GM12801 (cell line): ENCODE data around the gene TP53I13.

Experiments
- CTCF ChIP-seq: IDR thresholded peaks from one replicate; pipeline ENCODE4 v1.5.1; 2011; ENCODE audit warnings: control low read depth; ENCODE audit not compliant: insufficient read length; ENCODE audit errors: extremely low read depth

Gene TP53I13

GRCh38 chr17:29590411-29591145, 22.1 kb downstream of the TP53I13 start:
- no peak for TF ChIP-seq CTCF

GRCh38 chr17:29591146-29591736, 22.7 kb downstream of the TP53I13 start:
- no peak for TF ChIP-seq CTCF

GRCh38 chr17:29591737-29592608, 23.5 kb downstream of the TP53I13 start:
- TF ChIP-seq CTCF: no peak

- TF ChIP-seq CTCF: no peak
These were observed 24.5 kb downstream of the TP53I13 start, which contains the start of gene ANKRD13B for GRCh38 chr17:29592850-29593551. TSS of gene ANKRD13B (plus strand) at chr17:29593132. CDS start at chr17:29593622, 490 bp downstream.

- TF ChIP-seq CTCF: no peak
These were observed 25.4 kb downstream of the TP53I13 start for GRCh38 chr17:29593591-29594518.

- no peak for TF ChIP-seq CTCF
These were observed 26.1 kb downstream of the TP53I13 start for GRCh38 chr17:29594519-29595090.
